GM19099 (cell line): Measurements from ENCODE around the gene IL4I1.

Source experiments
- POLR2A ChIP-seq: IDR thresholded peaks from 3 replicates; pipeline ENCODE4 v1.6.1; 2011; ENCODE audit warnings: low read depth; ENCODE audit not compliant: insufficient read length; ENCODE audit errors: extremely low read depth

IL4I1 gene

GRCh38 chr19:49927526-49928264 lies 31.0 kb upstream of the IL4I1 start:
- no peak for TF ChIP-seq POLR2A

GRCh38 chr19:49926515-49926914 lies 29.8 kb upstream of the IL4I1 start:
- no peak for TF ChIP-seq POLR2A

GRCh38 chr19:49925486-49925885 lies 28.8 kb upstream of the IL4I1 start:
- no peak for TF ChIP-seq POLR2A

- TF ChIP-seq POLR2A, result no peak
These were observed 27.6 kb upstream of the IL4I1 start for GRCh38 chr19:49924004-49924880.

GRCh38 chr19:49923055-49924003 lies 26.6 kb upstream of the IL4I1 start:
- TF ChIP-seq POLR2A, result no peak

GRCh38 chr19:49921871-49922795 lies 25.4 kb upstream of the IL4I1 start:
- TF ChIP-seq POLR2A, result peak; percentile 20

GRCh38 chr19:49920624-49921363 lies 24.1 kb upstream of the IL4I1 start:
- no peak for TF ChIP-seq POLR2A

GRCh38 chr19:49918089-49918488 lies 21.4 kb upstream of the IL4I1 start:
- TF ChIP-seq POLR2A, result no peak

- peak; percentile 21 for TF ChIP-seq POLR2A
These were observed 20.4 kb upstream of the IL4I1 start for GRCh38 chr19:49916839-49917733.

- TF ChIP-seq POLR2A, result no peak
These were observed 18.6 kb upstream of the IL4I1 start for GRCh38 chr19:49915271-49915670.

GRCh38 chr19:49913720-49914119 lies 17.0 kb upstream of the IL4I1 start:
- TF ChIP-seq POLR2A, result no peak

GRCh38 chr19:49912965-49913685 lies 16.4 kb upstream of the IL4I1 start:
- no peak for TF ChIP-seq POLR2A
